ENCODE measurements around the gene SLC12A6. TPM values are rescaled to one million over a fixed set of nuclear protein-coding genes. Genes with fewer than 3 reads are reported as not detected.

SLC12A6 gene
- total and polyA plus RNA-seq, 8 donors: 1.4 to 63.6 (median 13.1) TPM

- no peaks in the 10 kb centered on the region for H3K9me3 ChIP-seq
- peaks cover 12 to 51% (median 47%) of the 10 kb centered on the region in 4 donors for H3K36me3 ChIP-seq
- TF ChIP-seq POLR2A (IDR thresholded peaks at IDR 0.05) (no peak), POLR2AphosphoS5 (IDR thresholded peaks at IDR 0.05) (no peak), EP300 (IDR thresholded peaks at IDR 0.05) (no peak)
- TF ChIP-seq, protein P1, sequence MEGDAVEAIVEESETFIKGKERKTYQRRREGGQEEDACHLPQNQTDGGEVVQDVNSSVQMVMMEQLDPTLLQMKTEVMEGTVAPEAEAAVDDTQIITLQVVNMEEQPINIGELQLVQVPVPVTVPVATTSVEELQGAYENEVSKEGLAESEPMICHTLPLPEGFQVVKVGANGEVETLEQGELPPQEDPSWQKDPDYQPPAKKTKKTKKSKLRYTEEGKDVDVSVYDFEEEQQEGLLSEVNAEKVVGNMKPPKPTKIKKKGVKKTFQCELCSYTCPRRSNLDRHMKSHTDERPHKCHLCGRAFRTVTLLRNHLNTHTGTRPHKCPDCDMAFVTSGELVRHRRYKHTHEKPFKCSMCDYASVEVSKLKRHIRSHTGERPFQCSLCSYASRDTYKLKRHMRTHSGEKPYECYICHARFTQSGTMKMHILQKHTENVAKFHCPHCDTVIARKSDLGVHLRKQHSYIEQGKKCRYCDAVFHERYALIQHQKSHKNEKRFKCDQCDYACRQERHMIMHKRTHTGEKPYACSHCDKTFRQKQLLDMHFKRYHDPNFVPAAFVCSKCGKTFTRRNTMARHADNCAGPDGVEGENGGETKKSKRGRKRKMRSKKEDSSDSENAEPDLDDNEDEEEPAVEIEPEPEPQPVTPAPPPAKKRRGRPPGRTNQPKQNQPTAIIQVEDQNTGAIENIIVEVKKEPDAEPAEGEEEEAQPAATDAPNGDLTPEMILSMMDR (IDR thresholded peaks at IDR 0.05): no peak
- intact Hi-C loops (cut with DNase I; ENCODE audit: low total_unique reads): loop anchor here (10.0 kb wide), 1 partner anchor 119 kb away; no protein-coding TSS in a partner anchor
- no peak overlapping the region for H3K4me3 ChIP-seq
- H3K27ac ChIP-seq: peak overlapping the region in 3 of 5 donors; percentile 17 to 83 (median 79)
- no peaks in the 10 kb centered on the region for H3K27me3 ChIP-seq
- H3K4me1 ChIP-seq: peaks cover 18 to 71% (median 35%) of the 10 kb centered on the region in 4 donors
- 94 to 98% (median 97%) methylated on average over 8 of the region's 8 CpGs for WGBS, 5 donors
- no peak for DNase-seq
Measured at GRCh38 chr15:34364041-34364440, 26.5 kb upstream of the SLC12A6 start.

GRCh38 chr15:34362047-34362773 is 24.6 kb upstream of the SLC12A6 start:
- intact Hi-C loops (cut with DNase I; ENCODE audit: low total_unique reads): loop anchor here (10.0 kb wide), 1 partner anchor 117 kb away; no protein-coding TSS in a partner anchor
- 52 to 74% (median 60%) methylated on average over 10 of the region's 10 CpGs for WGBS, 5 donors
- H3K9me3 ChIP-seq: no peaks in the 10 kb centered on the region
- peak in 2 of 3 donors; percentile 59 to 83 for TF ChIP-seq POLR2AphosphoS5 (IDR thresholded peaks at IDR 0.05)
- no peak for TF ChIP-seq EP300 (IDR thresholded peaks at IDR 0.05)
- peak; percentile 73 to 81 for DNase-seq
- peak overlapping the region; percentile 48 to 83 (median 73) for H3K27ac ChIP-seq
- H3K4me1 ChIP-seq: peaks cover 13 to 57% (median 22%) of the 10 kb centered on the region in 4 donors
- peaks cover 15 to 70% (median 65%) of the 10 kb centered on the region in 4 donors for H3K36me3 ChIP-seq
- H3K4me3 ChIP-seq: peak overlapping the region in 1 of 4 donors; percentile 16
- H3K27me3 ChIP-seq: no peaks in the 10 kb centered on the region

DNA sequence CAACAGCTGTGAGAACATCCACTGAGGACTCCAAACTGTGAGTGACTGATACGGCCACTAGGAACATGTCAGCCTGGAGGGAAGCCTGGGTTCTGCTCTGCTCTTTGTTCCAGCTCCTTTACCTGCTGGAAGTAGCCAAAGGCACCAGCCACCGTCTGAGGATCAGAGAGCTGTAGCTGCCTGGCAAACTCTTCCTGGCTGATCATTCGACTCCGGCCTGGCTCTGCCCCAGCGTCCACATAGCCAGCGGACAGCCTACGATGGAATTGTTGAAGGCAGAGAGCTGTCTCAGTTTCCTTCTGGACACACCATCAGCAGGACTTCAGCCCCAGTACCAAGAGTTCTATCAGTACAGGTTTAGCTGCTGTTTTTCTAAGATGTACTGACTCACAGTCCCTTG is 23.7 kb upstream of the SLC12A6 start:
- peak overlapping the region in 3 of 5 donors; percentile 47 to 83 (median 79) for H3K27ac ChIP-seq
- no peaks in the 10 kb centered on the region for H3K9me3 ChIP-seq
- H3K4me1 ChIP-seq: peaks cover 13 to 52% (median 18%) of the 10 kb centered on the region in 4 donors
- TF ChIP-seq POLR2AphosphoS5 (IDR thresholded peaks at IDR 0.05): no peak
- DNase-seq: no peak
- intact Hi-C loops (cut with DNase I; ENCODE audit: low total_unique reads): loop anchor here (10.0 kb wide), 1 partner anchor 116 kb away; no protein-coding TSS in a partner anchor
- H3K36me3 ChIP-seq: peaks cover 15 to 79% (median 74%) of the 10 kb centered on the region in 4 donors
- no peaks in the 10 kb centered on the region for H3K27me3 ChIP-seq
- no peak overlapping the region for H3K4me3 ChIP-seq
- WGBS, 5 donors: 84 to 96% (median 91%) methylated on average over 7 of the region's 7 CpGs

DNA sequence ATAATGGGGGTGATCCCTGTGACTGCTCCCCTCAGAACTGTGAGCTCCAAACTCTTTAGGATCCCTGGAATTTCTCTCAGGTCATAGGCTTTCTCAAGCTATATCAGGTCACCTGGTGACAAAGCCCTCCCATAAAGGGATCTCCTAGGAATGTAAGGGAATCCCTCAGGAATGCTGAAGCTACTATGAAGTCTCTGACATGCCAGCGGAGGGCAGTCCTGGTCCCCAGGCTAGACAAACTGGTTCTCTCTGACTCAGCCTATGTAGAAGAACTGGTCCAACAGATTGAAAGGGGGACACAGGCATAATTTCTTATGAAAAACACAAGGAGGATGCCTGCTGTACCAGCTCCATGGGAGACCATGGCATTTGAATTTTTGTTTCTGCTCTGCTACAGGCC is 22.7 kb upstream of the SLC12A6 start:
- H3K4me1 ChIP-seq: peaks cover 4 to 42% (median 8%) of the 10 kb centered on the region in 4 donors
- 48 to 70% (median 61%) methylated on average over 1 of the region's 1 CpG for WGBS, 5 donors
- peaks cover 15 to 89% (median 84%) of the 10 kb centered on the region in 4 donors for H3K36me3 ChIP-seq

GRCh38 chr15:34359416-34359815 is 21.8 kb upstream of the SLC12A6 start:
- TF ChIP-seq POLR2A (IDR thresholded peaks at IDR 0.05): no peak
- TF ChIP-seq, protein P1 (IDR thresholded peaks at IDR 0.05): no peak
- peak in 2 of 3 donors; percentile 61 to 69 for TF ChIP-seq POLR2AphosphoS5 (IDR thresholded peaks at IDR 0.05)
- no peak for TF ChIP-seq EP300 (IDR thresholded peaks at IDR 0.05)
- DNase-seq: peak in 1 of 2 donors; percentile 55
- no peaks in the 10 kb centered on the region for H3K27me3 ChIP-seq
- H3K36me3 ChIP-seq: peaks cover 15 to 98% (median 93%) of the 10 kb centered on the region in 4 donors
- WGBS, 5 donors: 46 to 70% (median 63%) methylated on average over 1 to 3 of the region's 3 CpGs
- peak overlapping the region; percentile 32 to 79 (median 42) for H3K27ac ChIP-seq
- intact Hi-C loops (cut with DNase I; ENCODE audit: low total_unique reads): no loop called here
- H3K4me1 ChIP-seq: peaks cover 0 to 33% (median 2%) of the 10 kb centered on the region in 4 donors
- no peaks in the 10 kb centered on the region for H3K9me3 ChIP-seq
- no peak overlapping the region for H3K4me3 ChIP-seq

More for the DNA sequence above, 22.7 kb upstream of the SLC12A6 start:
- peak in 1 of 3 donors; percentile 17 for TF ChIP-seq POLR2AphosphoS5 (IDR thresholded peaks at IDR 0.05)
- TF ChIP-seq POLR2A (IDR thresholded peaks at IDR 0.05): no peak
- no peak for TF ChIP-seq EP300 (IDR thresholded peaks at IDR 0.05)
- TF ChIP-seq, protein P1 (IDR thresholded peaks at IDR 0.05): no peak
- peak in 1 of 2 donors; percentile 65 for DNase-seq
- Histone ChIP-seq H3K27ac (peak overlapping the region; percentile 32 to 79 (median 42)), H3K27me3 (no peaks in the 10 kb centered on the region), H3K4me3 (peak overlapping the region in 1 of 4 donors; percentile 9), H3K9me3 (no peaks in the 10 kb centered on the region)
- intact Hi-C loops (cut with DNase I; ENCODE audit: low total_unique reads): loop anchor here (10.0 kb wide), 1 partner anchor 115 kb away; no protein-coding TSS in a partner anchor

All from stomach (tissue), 9 donors.